Activated effector memory CD4-positive, alpha-beta T cell treated with Interleukin-2 at 50 U/mL for 16 hours (primary cell): ENCODE results near the gene ARHGAP24.

Source experiments
- DNase-seq: peaks from one replicate; pipeline ENCODE4 v3.0.0-alpha.2; 2020

Gene ARHGAP24

GRCh38 chr4:85520765-85521749 lies 46.1 kb downstream of the ARHGAP24 start:
- no peak for DNase-seq

DNA sequence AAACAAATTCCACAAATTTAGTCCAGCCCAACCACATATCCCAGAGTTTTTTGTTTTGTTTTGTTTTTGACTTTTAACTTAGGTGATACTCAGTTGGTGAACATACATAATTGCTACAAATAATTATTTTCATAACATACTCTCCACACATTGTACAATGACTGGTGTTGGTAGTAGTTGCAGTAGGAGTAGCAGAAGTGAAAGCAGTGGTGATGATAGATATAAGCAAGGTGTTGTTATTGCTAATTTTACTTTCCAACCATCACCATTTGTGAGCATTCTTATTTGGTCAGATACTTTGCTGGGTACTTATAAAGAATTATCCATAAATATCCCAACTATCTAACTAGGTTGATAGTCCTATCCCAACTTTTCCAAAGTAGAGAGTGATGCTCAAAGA lies 47.3 kb downstream of the ARHGAP24 start:
- DNase-seq, result no peak

DNA sequence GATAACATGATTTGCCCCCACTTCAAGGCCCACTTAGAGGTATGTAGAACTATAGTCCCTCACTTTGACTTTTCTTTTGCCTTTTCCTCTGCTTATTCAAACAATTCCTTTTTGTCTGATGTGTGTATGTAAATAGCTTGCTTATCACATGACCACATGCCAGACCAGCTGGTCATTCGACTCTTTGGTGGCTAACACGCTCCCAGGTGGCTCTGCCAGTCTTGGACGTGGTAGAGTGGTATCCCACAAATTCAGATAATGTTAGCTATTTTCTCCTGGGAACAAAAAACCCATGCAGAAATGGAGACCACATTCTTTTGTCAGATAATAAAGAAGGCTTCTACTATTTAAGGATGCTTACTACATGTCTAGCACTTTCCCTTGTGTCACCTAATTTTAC lies 47.9 kb downstream of the ARHGAP24 start:
- DNase-seq, result no peak

GRCh38 chr4:85527815-85528214 lies 52.9 kb downstream of the ARHGAP24 start:
- DNase-seq, result no peak

DNA sequence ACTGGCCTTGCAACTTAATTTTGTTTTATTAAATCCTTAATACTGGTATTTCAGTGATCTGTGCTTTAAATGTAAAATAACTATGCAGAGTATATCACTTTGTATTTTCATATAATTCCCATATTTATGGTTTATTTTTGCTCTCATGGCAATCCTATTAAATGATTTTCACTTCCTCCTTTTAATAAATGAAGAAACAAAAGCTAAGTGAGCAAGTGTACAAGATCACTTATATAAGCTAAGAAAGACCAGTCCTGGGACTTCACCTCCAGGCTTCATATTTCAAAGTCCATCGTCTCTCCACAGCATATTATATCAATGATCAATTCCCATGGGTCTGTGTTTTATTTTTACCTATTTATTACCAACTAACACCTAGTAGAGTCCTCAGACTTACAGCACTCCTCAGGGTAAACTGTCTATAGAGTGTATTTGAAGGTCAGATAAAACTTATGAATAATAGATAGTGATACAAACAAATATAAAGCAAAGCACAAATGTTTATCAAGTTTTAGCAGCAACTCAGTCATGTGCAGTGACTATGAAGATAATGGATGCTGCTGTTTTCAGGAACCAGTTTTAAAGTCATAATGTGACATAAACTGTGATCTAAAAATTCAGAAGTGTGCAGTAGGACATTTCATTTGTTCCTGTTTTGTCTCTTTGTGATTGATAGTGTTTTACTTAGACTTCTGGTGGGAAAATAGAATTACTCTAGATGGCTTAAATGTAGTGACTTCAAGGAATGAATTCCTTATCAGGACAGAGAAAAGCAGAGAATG lies 56.8 kb downstream of the ARHGAP24 start:
- DNase-seq, result no peak

DNA sequence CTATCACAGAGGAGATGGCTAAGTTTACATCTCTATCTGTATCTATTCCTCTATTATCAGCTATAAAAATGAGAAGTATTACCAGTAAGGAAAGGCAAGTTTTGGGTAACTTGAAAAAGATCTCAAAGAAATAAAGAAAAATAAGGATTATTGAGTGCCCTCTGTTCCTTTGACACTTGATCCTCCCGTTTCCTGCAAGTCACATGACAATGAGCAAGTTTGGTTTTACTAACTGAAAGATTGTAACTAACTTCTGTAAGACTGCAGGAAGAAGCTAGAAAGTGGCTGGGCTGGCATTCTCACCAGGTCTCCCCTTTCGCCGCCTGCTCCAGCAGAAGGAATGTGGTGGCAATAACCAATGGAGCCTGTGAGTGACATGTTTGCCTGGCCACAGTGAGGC lies 59.2 kb downstream of the ARHGAP24 start:
- no peak for DNase-seq

GRCh38 chr4:85543832-85544231 lies 68.9 kb downstream of the ARHGAP24 start:
- DNase-seq, result no peak

- no peak for DNase-seq
Measured at GRCh38 chr4:85544751-85545150, 69.8 kb downstream of the ARHGAP24 start.

- no peak for DNase-seq
Measured at GRCh38 chr4:85548116-85548515, 73.2 kb downstream of the ARHGAP24 start.

- DNase-seq, result no peak
Measured at GRCh38 chr4:85548841-85549240, 73.9 kb downstream of the ARHGAP24 start.

- no peak for DNase-seq
Measured at GRCh38 chr4:85555206-85555605, 80.3 kb downstream of the ARHGAP24 start.

DNA sequence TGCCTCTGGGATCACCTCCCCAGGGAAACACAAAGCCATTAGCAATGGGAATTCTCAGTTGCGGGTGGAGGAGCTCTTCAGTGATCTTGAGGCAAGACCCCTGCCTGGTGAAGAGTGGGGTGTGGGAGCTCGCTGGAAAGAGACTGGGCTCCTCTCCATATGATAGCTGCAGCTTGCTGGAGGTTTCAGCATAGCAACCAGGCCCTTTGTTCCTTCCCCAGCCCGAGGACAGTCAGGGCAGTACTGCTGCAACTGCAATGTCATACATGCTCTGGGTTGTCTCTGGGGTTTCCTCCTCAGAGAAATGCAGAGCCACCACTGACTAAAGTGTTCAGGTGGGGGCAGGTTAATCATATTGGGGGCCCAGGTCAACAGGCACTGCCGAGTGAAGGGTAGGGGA lies 81.3 kb downstream of the ARHGAP24 start:
- DNase-seq, result no peak

DNA sequence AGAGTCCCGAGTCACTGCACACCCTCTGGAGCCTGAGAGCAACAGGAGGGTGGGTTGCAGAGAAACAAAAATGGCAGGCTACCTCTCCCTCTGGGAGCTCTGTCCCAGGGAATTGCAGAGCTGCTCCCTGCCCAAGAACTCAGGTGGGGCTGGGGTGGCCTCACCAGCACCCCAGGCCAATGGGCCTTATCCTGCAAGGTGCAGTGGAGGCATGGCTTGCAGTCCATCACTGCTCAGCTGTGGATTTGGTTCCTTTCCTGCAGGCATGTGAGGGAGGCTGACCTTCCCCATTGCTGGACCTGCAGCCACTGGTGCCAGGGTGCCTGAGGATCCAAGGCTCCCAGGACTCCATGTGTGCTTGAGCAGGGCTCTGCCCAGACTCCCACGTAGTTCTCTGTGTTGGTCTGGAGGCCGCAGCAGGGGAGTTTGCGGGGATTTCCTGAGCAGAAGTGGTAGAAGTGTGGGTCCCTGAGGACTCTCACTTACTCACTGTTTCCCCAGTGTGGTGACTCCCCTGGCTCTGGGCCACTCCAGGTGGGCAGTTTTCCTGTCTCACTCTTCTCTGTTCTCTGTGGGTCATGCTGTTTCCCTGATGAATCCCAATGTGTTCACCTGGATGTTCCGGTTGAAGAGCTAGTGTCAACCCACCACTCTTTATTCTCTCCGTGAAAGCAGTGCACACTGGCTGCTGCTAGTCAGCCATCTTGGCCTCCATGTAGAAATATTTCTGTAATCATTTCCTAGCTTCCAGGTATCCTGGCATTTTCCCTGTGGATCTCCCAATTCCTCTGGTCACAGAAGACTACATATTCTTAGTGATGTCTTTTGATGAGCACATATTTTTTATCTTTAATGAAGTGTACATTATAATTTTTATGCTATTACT lies 82.3 kb downstream of the ARHGAP24 start:
- DNase-seq, result no peak

GRCh38 chr4:85565761-85566480 lies 91.0 kb downstream of the ARHGAP24 start:
- no peak for DNase-seq

DNA sequence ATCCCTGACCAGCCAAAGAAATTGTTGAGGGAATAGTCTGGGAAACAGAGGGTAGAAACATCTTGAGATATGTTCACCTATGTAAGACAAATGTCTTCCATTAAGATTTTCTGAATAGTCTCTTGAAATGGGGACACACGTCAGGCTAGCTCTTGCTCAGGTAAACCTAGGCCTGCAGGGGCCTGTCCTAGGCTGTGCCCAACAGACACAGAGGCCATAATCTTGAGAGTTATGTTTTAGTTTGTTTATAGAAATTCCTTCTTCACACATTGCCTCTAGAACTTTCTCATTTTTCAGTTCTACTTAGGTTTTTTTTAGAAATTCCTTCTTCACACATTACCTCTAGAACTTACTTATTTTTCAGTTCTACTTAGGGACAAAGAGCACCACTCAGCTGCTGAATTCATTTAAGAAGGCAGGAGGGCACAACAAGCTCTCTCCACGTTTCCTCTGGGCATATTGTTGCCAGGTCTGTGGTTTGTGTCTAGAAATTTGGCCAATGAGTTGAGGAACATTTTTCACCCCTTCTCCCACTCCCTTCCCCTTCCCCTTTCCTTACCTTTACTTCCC lies 94.9 kb downstream of the ARHGAP24 start:
- no peak for DNase-seq

DNA sequence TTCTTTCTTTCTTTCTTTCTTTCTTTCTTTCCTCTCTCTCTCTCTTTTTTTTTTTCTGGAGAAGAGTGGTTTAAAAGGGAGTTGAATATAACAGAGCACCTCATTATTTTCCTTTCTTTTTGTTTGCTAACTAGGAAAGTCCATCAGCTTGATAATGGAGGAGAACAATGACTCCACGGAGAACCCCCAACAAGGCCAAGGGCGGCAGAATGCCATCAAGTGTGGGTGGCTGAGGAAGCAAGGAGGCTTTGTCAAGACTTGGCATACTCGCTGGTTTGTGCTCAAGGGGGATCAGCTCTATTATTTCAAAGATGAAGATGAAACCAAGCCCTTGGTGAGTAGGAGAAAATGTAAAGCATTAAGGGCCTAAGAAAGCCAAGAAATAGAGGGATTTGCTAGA lies 95.4 kb downstream of the ARHGAP24 start:
- DNase-seq, result no peak

DNA sequence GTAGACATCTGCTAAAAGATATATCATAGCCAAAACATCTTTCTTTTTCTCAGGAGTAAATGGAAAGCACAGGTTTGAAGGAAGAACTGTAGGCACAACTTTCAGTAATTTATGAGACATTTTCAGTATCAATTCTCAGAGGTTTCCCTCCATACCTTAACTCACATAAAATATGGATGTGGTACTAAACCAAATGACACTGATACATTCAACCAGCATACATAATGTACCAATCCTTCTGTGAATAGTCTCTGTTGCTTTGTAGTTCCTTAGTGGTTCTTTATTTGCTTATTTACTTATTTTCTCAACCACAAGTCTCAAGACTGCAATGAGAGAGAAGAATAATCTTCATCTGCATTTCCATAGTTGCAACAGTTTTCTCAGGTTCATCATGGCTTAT lies 96.1 kb downstream of the ARHGAP24 start:
- DNase-seq, result no peak

DNA sequence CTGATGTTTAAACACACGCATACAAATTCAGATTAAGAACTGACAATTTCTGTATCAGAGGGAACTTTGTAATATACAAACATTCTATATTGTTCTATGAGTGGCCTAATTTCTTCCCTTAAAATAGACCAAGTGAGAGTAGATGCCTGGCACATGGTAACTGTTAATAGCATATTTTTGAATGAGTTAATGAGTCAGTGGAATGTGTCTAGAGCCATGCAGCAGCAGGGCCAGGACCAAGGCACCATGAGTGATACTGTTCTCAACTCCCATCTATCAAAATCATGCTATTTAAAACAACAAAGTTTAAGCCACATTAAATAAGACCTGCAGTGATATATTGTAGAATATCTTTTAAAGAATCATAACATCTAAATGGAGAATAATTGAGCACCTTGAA lies 98.3 kb downstream of the ARHGAP24 start:
- DNase-seq, result no peak

- no peak for DNase-seq
Measured at GRCh38 chr4:85577307-85577706, 102.4 kb downstream of the ARHGAP24 start.

GRCh38 chr4:85579942-85580341 lies 105.0 kb downstream of the ARHGAP24 start:
- no peak for DNase-seq

GRCh38 chr4:85580489-85580888 lies 105.5 kb downstream of the ARHGAP24 start:
- DNase-seq, result no peak

- no peak for DNase-seq
Measured at GRCh38 chr4:85587952-85588351, 113.0 kb downstream of the ARHGAP24 start.
